ENCODE results near the gene TP73.

TP73 gene

GRCh38 chr1:3651930-3652547 lies at the start of gene TP73:
TP73 (plus strand) TSS chr1:3652516; CDS start chr1:3682366, 29,850 bp downstream.
- Histone ChIP-seq H3K9me3 (ENCODE audit: control insufficient read depth, low read depth, low read length) (no peaks in the 10 kb centered on the region), H3K4me3 (ENCODE audit: low read length) (peak within 1 kb of the TSS; percentile 50), H3K27ac (ENCODE audit: low read length) (no peak within 1 kb of the TSS), H3K27me3 (ENCODE audit: control insufficient read depth, insufficient read depth, low read length) (peaks cover 77% of the 10 kb centered on the region), H3K36me3 (ENCODE audit: control insufficient read depth, low read depth, low read length) (peaks cover under 1% of the 10 kb centered on the region), H3K4me1 (ENCODE audit: control insufficient read depth, low read depth, low read length) (peaks cover 4% of the 10 kb centered on the region), H3K9ac (ENCODE audit: low read length) (no peak within 1 kb of the TSS)

GRCh38 chr1:3603156-3603555 lies 49.2 kb upstream of the TP73 start:
- no peaks in the 10 kb centered on the region for H3K9me3 ChIP-seq (ENCODE audit: control insufficient read depth, low read depth, low read length)
- H3K4me3 ChIP-seq (ENCODE audit: low read length), result no peak overlapping the region
- H3K9ac ChIP-seq (ENCODE audit: low read length), result no peak overlapping the region
- H3K36me3 ChIP-seq (ENCODE audit: control insufficient read depth, low read depth, low read length), result no peaks in the 10 kb centered on the region
- no peak overlapping the region for H3K27ac ChIP-seq (ENCODE audit: low read length)
- H3K4me1 ChIP-seq (ENCODE audit: control insufficient read depth, low read depth, low read length), result peaks cover 3% of the 10 kb centered on the region
- no peaks in the 10 kb centered on the region for H3K27me3 ChIP-seq (ENCODE audit: control insufficient read depth, insufficient read depth, low read length)

- Histone ChIP-seq H3K27ac (ENCODE audit: low read length) (no peak overlapping the region), H3K9me3 (ENCODE audit: control insufficient read depth, low read depth, low read length) (no peaks in the 10 kb centered on the region), H3K4me3 (ENCODE audit: low read length) (no peak overlapping the region), H3K9ac (ENCODE audit: low read length) (no peak overlapping the region), H3K4me1 (ENCODE audit: control insufficient read depth, low read depth, low read length) (no peaks in the 10 kb centered on the region), H3K36me3 (ENCODE audit: control insufficient read depth, low read depth, low read length) (no peaks in the 10 kb centered on the region), H3K27me3 (ENCODE audit: control insufficient read depth, insufficient read depth, low read length) (no peaks in the 10 kb centered on the region)
These were observed 48.5 kb upstream of the TP73 start for GRCh38 chr1:3603571-3604467.

- no peaks in the 10 kb centered on the region for H3K4me1 ChIP-seq (ENCODE audit: control insufficient read depth, low read depth, low read length)
- H3K4me3 ChIP-seq (ENCODE audit: low read length), result no peak overlapping the region
- no peaks in the 10 kb centered on the region for H3K9me3 ChIP-seq (ENCODE audit: control insufficient read depth, low read depth, low read length)
- no peaks in the 10 kb centered on the region for H3K27me3 ChIP-seq (ENCODE audit: control insufficient read depth, insufficient read depth, low read length)
- no peaks in the 10 kb centered on the region for H3K36me3 ChIP-seq (ENCODE audit: control insufficient read depth, low read depth, low read length)
- no peak overlapping the region for H3K27ac ChIP-seq (ENCODE audit: low read length)
- no peak overlapping the region for H3K9ac ChIP-seq (ENCODE audit: low read length)
These were observed 47.8 kb upstream of the TP73 start for GRCh38 chr1:3604468-3604974.

- H3K4me3 ChIP-seq (ENCODE audit: low read length), result no peak overlapping the region
- H3K27me3 ChIP-seq (ENCODE audit: control insufficient read depth, insufficient read depth, low read length), result peaks cover 3% of the 10 kb centered on the region
- H3K4me1 ChIP-seq (ENCODE audit: control insufficient read depth, low read depth, low read length), result no peaks in the 10 kb centered on the region
- no peak overlapping the region for H3K27ac ChIP-seq (ENCODE audit: low read length)
- no peaks in the 10 kb centered on the region for H3K9me3 ChIP-seq (ENCODE audit: control insufficient read depth, low read depth, low read length)
- H3K36me3 ChIP-seq (ENCODE audit: control insufficient read depth, low read depth, low read length), result no peaks in the 10 kb centered on the region
- H3K9ac ChIP-seq (ENCODE audit: low read length), result no peak overlapping the region
These were observed 47.1 kb upstream of the TP73 start for GRCh38 chr1:3604997-3605823.

GRCh38 chr1:3606779-3607702 lies 45.3 kb upstream of the TP73 start:
- Histone ChIP-seq H3K27ac (ENCODE audit: low read length) (no peak overlapping the region), H3K36me3 (ENCODE audit: control insufficient read depth, low read depth, low read length) (no peaks in the 10 kb centered on the region), H3K27me3 (ENCODE audit: control insufficient read depth, insufficient read depth, low read length) (peaks cover 12% of the 10 kb centered on the region), H3K9ac (ENCODE audit: low read length) (no peak overlapping the region), H3K9me3 (ENCODE audit: control insufficient read depth, low read depth, low read length) (no peaks in the 10 kb centered on the region), H3K4me1 (ENCODE audit: control insufficient read depth, low read depth, low read length) (no peaks in the 10 kb centered on the region), H3K4me3 (ENCODE audit: low read length) (no peak overlapping the region)

GRCh38 chr1:3607703-3608065 lies 44.6 kb upstream of the TP73 start:
- Histone ChIP-seq H3K4me1 (ENCODE audit: control insufficient read depth, low read depth, low read length) (no peaks in the 10 kb centered on the region), H3K27ac (ENCODE audit: low read length) (no peak overlapping the region), H3K9me3 (ENCODE audit: control insufficient read depth, low read depth, low read length) (no peaks in the 10 kb centered on the region), H3K36me3 (ENCODE audit: control insufficient read depth, low read depth, low read length) (no peaks in the 10 kb centered on the region), H3K4me3 (ENCODE audit: low read length) (no peak overlapping the region), H3K27me3 (ENCODE audit: control insufficient read depth, insufficient read depth, low read length) (peaks cover 19% of the 10 kb centered on the region), H3K9ac (ENCODE audit: low read length) (no peak overlapping the region)

- H3K9ac ChIP-seq (ENCODE audit: low read length), result no peak overlapping the region
- H3K4me3 ChIP-seq (ENCODE audit: low read length), result no peak overlapping the region
- H3K9me3 ChIP-seq (ENCODE audit: control insufficient read depth, low read depth, low read length), result no peaks in the 10 kb centered on the region
- H3K36me3 ChIP-seq (ENCODE audit: control insufficient read depth, low read depth, low read length), result no peaks in the 10 kb centered on the region
- H3K27ac ChIP-seq (ENCODE audit: low read length), result no peak overlapping the region
- peaks cover 23% of the 10 kb centered on the region for H3K27me3 ChIP-seq (ENCODE audit: control insufficient read depth, insufficient read depth, low read length)
- peaks cover 1% of the 10 kb centered on the region for H3K4me1 ChIP-seq (ENCODE audit: control insufficient read depth, low read depth, low read length)
These were observed 44.2 kb upstream of the TP73 start for GRCh38 chr1:3608154-3608553.

GRCh38 chr1:3609016-3609768 lies 43.1 kb upstream of the TP73 start:
- Histone ChIP-seq H3K36me3 (ENCODE audit: control insufficient read depth, low read depth, low read length) (no peaks in the 10 kb centered on the region), H3K27me3 (ENCODE audit: control insufficient read depth, insufficient read depth, low read length) (peaks cover 25% of the 10 kb centered on the region), H3K27ac (ENCODE audit: low read length) (no peak overlapping the region), H3K4me1 (ENCODE audit: control insufficient read depth, low read depth, low read length) (peaks cover 12% of the 10 kb centered on the region), H3K4me3 (ENCODE audit: low read length) (no peak overlapping the region), H3K9ac (ENCODE audit: low read length) (no peak overlapping the region), H3K9me3 (ENCODE audit: control insufficient read depth, low read depth, low read length) (no peaks in the 10 kb centered on the region)

- peaks cover 25% of the 10 kb centered on the region for H3K27me3 ChIP-seq (ENCODE audit: control insufficient read depth, insufficient read depth, low read length)
- peak overlapping the region; percentile 62 for H3K4me3 ChIP-seq (ENCODE audit: low read length)
- H3K27ac ChIP-seq (ENCODE audit: low read length), result no peak overlapping the region
- H3K9ac ChIP-seq (ENCODE audit: low read length), result peak overlapping the region; percentile 63
- H3K4me1 ChIP-seq (ENCODE audit: control insufficient read depth, low read depth, low read length), result peaks cover 17% of the 10 kb centered on the region
- H3K9me3 ChIP-seq (ENCODE audit: control insufficient read depth, low read depth, low read length), result no peaks in the 10 kb centered on the region
- H3K36me3 ChIP-seq (ENCODE audit: control insufficient read depth, low read depth, low read length), result no peaks in the 10 kb centered on the region
These were observed 42.4 kb upstream of the TP73 start for GRCh38 chr1:3609769-3610526.

All from iPS-18a (cell line).